NCI-H226 (cell line): ENCODE data around the gene KIF7.

Experiments used
- DNase-seq: peaks from one replicate; pipeline ENCODE4 v3.0.0-alpha.2; 2015

KIF7 gene

GRCh38 chr15:89646416-89647141 lies 8.7 kb downstream of the KIF7 start:
- DNase-seq: no peak

DNA sequence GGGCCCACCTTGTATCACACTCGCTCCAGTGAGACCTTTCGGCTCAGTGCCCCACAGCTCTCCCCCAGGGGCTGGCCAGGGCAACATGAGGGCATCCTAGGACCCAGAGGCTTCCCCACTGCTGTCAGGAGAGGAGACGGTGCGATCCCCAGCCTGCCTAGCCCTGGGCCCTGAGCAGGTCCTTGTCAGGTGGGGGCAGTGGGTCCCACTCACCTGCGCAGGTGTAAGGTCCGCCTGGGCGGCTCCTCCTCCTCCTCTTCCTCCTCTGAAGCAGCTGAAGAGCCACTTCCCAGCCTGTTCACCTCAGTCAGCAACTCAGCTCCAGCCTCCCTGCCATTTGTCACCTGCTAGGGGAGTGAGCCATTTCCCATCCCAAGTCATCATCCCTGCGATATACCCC lies 9.6 kb downstream of the KIF7 start:
- no peak for DNase-seq

DNA sequence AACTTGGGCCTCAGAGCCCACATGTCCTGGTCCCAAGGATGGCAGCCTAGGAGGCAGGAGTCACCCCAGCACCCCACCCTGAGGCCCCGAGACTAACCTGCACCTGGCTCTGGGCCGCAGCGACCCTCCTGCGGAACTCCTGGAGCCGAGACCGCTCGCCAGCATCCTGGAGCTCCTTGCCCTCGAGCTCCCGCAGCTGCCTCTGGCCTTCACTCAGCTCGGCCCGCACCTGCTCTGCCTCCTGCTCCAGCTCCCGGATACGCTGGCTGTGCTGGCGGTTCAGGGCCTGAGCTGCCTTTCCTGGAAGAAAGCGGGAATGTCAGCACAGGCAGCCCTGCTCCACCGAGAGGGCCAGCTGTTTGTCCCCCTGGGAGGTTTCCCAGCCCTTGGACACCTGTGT lies 13.2 kb downstream of the KIF7 start:
- no peak for DNase-seq

- no peak for DNase-seq
These were observed 14.2 kb downstream of the KIF7 start for GRCh38 chr15:89641053-89641452.

GRCh38 chr15:89640245-89640644 lies 15.0 kb downstream of the KIF7 start:
- no peak for DNase-seq

DNA sequence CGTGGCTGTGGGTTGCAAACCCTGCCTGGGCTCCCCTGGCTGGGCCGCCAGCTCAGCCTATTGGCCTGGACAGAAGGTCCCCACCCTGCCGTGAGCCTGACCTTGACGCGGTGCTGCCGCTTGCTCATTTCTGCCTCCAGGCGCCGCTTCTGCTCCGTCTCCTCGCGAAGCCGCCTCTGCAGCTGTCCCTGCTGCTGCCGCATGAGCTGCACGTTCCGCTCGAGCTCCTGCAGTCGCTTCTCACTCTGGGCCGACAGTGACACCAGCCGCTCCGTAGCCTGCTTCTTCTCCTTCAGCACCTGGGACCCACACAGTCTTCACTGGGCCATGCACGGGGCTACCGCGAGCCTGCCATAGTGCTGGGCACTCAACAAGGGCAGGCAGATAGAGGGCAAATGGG lies 21.7 kb downstream of the KIF7 start:
- DNase-seq: no peak

DNA sequence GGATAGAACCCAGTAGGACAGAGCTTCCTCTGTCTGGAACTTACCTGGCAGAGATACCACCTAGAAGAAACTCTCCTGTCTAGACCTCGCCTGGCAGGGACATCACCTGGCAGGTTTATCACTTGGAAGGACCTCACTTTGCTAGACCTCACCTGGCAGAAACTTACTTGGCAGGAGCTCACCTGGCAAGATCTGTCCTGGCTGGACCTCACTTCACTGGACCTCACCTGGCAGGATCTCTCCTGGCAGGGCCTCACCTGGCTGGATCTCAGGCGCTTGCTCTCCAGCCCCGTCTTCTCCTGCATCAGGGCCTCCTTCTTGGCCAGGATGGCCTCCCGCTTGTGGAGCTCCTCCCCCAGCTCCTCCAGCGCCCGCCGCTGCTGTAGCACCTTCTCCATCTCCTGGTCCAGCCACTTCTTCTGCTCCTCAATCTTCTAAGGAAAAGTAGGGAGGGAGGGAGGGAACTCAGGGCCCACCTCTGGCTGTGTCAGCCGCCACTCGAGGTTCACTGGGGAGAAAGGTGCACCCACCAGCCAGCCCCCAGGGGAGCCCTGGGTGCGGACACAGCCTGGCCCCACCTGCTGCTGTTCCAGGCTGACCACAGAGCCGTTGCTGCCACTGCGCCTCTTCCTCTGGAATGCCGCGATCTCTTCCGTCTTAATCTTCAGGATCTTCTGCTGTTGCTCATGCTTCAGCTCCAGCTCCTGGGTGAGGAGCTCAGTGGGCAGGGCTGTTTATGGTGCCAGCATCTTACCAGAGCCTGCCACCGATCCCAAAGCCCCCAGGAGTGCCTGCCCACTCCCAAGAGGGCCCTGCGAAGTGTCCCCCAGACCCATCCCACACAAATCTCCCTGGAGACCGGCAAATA lies 22.5 kb downstream of the KIF7 start:
- no peak for DNase-seq

GRCh38 chr15:89631902-89632264 lies 23.4 kb downstream of the KIF7 start:
- DNase-seq: no peak

DNA sequence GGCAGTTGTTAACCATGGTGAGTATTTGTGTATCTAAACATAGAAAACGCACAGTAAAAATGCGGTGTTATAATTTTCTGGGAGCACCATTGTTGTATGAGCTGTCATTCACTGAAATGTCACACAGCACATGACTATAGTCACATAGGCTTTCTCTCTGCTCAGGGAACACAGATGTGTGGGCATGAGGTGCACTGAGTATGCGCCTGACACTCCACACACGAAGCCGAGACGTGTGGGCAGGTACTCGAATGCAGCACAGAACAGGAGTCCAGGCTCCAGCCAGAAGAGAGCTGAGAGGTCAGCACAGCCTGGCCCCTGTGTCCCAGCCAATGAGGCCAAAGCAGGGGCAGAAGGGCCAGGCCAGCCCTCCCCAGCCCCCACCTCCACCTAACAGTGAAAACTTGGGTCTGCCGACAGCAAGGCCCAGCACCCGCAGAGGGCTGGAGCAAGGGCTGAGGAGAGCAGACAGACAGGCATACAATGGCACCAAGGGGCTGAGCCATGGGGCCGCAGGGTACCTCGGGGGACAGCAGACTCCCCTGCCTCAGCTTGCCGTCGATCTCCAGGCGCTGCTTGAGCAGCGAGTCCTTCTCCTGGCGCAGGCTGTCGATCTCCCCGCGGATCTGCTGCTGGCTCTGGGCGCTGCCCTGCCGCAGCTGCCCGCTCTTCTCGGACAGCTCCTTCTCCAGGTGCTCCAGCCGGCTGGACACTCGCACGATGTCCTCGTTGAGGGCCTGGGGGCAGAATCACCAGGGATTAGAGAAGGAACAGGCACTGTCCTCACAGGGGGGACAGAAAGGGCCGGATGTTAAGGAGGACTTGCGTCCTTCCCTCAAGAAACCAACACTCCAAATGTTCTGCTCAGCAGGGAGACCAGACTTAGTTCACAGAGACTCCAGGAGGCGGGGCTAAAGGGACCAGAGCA lies 24.0 kb downstream of the KIF7 start:
- DNase-seq: no peak

- DNase-seq: no peak
These were observed 25.0 kb downstream of the KIF7 start for GRCh38 chr15:89630260-89630659.

GRCh38 chr15:89629829-89630228 lies 25.4 kb downstream of the KIF7 start:
- no peak for DNase-seq

- no peak for DNase-seq
These were observed 26.2 kb downstream of the KIF7 start for GRCh38 chr15:89628806-89629715.

GRCh38 chr15:89628301-89628700 lies 27.0 kb downstream of the KIF7 start:
- DNase-seq: no peak

DNA sequence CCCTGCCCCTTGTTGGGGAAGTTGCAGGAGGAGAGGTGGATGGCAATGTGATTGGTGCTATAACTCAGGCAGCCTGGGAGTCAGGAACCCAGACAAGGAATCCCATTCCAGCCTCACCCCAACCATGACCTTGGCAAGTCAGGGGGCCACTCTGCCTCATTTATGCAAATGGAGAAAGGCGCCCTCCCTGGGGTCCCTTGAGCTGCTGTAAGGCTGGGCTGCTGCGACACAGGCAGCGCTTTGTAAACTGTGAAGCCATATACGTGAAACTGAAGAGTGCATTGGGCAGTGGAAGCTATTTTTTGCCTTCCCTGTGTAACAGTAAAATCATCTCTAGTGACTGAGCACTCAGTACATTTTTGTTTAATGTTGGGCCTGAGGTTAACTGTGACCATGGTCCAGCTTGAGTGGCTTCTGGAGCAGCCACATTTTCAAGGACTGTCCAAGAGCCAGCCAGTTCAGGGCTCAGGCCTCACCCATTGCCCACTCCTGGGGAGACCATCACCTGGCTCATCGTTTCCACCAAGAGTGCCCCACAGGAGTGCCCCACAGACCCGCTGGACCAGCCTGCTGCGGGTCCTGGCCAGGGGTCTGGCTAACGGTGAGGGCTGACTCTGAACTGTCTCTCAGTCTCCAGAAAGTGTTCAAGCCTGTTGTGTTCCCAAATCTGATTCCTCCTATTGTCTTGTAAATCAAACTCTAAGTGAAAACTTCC lies 27.9 kb downstream of the KIF7 start:
- no peak for DNase-seq

DNA sequence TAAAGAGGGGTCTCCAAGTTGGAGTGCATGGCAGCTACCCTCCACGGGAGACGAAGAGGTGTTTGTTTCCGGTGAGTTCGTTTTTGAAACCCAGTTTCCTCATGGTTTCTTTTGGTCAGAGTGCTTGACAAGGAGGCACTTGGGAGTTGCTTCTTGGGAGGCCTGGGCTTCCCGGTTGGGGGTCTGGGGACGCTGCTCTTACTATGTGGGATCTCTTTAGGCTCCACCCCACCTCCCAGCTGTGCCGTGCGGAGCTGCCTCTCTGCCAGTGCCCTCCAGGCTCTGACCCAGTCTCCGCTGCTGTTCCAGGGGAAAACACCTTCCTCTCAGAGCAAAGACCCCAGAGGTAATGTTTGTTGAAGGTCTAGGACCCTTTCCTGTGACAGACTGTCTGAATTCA lies 29.6 kb downstream of the KIF7 start:
- DNase-seq: no peak

GRCh38 chr15:89623165-89623564 lies 32.1 kb downstream of the KIF7 start:
- no peak for DNase-seq

- DNase-seq: no peak
These were observed 33.7 kb downstream of the KIF7 start for GRCh38 chr15:89621547-89621946.

GRCh38 chr15:89616228-89616627 lies 39.0 kb downstream of the KIF7 start:
- no peak for DNase-seq

DNA sequence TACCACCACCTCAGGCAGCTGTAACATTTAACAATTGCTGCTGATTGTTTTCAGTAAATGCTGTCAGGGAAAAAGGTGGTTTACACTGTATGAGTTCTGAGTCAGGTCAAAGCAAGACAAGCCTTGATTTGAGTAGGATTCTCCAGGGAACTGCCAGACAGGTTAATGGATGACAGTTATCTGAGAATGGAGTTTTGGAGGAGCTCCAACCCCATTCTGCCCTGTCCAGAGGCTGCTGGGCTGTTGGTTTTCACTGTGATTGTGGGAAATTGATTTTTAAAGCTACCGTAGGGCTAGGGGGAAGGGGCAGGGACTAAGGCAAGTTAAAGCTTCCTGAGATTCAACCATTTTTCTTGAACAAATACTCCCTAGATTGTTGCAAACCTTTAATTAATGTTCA lies 40.1 kb downstream of the KIF7 start:
- DNase-seq: no peak

DNA sequence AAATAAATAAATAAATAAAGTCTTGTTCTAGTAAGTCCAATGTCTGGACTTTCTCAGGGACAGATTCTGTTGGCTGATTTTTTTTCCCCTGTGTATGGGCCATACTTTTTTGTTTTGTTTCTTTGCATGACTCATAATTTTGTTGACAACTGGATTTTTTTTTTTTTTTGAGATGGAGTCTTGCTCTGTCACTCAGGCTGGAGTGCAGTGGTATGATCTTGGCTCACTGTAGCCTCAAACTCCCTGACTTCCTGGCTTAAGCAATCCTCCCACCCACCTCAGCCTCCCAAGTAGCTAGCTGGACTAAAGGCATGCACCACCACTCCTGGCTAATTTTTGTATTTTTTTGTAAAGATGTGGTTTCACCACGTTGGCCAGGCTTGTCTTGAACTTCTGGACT lies 41.1 kb downstream of the KIF7 start:
- DNase-seq: peak; percentile 25

GRCh38 chr15:89613031-89613430 lies 42.2 kb downstream of the KIF7 start:
- no peak for DNase-seq

DNA sequence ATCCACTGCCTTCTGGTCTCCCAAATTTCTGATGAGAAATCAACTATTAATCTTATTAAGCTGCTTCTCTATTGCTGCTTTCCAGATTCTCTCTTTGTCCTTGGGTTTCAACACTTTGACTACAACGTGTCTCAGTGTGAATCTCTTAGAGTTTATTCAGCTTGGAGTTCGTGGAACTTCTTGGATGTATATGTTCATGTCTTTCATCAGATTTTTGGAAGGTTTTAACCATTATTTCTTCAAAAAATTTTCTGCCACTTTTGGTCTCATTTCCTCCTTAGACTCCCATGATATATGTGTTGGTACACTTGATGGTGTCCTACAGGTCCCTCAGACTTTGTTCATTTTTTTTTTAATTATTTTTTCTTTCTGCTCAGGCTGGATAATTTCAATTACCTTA lies 44.0 kb downstream of the KIF7 start:
- DNase-seq: no peak
